HG03558 (cell line): ENCODE measurements around the gene HOXB1.
"Not testable (repeated sequence)": the region's sequence is repeated elsewhere in the genome, so short reads cannot be mapped to it uniquely, and the experiment has no call there.

Experiments
- ATAC-seq: cut with Tn5 transposase; IDR thresholded peaks from one replicate; pipeline ENCODE4 v1.9.1; 2021; ENCODE audit warnings: moderate number of reproducible peaks; ENCODE audit not compliant: unreplicated experiment; ENCODE audit errors: extremely low read depth

The HOXB1 gene

DNA sequence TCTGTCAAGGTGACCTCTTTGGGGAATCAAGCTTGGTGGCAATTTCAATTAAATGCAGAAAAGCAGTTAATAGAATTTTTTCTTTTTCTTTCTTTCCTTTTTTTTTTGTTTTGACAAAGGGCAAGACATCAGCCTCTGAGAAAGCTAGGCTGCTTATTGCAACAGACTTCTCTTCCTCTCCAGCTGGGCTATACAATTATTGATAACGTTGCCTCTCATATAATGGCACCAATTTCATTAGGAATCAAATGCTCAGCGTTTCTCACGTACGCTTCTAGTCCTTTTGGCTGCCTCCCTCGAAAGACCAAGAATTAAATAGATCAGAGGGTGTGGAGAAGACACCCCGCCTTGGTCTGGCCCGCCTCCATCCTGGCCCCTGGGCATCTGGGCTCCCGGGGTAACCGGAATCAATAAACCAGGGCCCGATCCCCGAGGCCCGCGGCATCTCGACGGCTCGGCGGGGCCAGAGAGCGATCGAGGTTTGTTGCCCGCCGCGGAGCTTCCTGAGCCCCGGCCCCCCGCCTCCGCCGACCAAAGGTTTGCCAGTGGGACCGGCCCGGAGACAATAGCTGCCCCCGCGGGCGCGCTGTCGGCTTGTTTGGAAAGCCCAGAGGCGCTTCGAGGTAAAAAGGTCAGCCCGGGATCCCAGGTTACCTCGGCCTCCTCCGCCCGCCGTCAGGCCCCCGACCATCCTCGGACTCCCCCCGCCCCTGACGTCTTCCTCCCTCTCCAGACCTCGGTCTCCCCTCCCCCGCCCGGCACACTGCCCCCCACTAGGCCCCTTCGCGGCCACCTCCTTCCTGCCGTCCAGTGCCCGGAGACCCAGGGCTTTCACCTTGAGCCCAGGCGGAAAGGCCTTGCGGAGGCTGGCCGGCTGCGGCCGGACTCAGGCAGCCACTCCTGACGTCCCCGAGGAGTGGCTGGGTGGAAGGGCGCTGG, 3.9 kb downstream of the HOXB1 start:
- no peak for ATAC-seq

DNA sequence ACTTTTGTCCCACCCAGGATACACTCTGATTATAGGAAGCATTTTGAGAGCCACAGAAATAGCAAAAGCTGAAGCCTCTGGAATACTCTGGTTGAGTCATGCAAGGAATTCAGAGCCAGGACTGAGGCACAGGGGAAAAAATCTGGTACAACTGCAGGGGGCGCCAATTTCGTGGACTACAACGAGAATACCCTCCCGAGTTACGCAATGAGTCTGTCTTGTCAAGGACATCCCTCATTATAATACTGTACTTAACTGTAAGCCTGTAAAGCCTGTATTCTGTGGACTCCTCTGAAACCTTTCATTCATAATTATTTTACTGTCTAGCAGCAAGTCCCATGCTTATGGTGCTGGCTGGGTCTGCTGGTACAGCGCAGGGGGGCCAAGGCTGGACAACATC, 7.8 kb downstream of the HOXB1 start:
- ATAC-seq, result no peak

DNA sequence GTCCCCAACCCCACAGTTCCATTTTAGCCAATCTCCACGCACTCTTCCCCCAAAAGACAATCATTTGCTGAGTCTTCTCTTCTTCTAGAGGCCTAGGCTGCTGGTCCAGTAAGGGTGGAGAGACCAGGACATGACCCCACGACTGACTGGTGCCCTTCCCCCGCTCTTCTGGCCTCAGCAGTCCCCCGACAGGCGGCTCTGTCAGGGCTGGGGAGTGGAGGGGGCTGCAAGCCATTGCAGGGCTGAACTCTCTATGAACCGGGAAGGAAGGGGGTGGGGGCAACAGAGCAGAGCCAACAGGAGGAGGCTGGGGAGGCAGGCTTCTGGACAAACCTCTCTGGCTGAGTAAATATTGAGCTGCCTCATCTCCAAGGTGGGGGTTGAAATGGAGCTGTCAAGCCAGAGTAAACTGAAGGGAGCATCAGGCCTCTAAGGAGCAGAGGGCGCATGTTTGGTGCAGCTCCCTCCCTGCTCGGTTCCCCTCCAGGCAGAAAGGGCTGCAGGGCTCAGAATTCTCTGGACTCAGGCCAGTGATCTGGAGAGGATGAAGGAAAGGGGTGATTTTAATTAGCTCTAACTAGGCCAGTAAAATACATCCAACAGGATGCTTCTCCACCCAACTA, 8.7 kb downstream of the HOXB1 start:
- ATAC-seq, result no peak

DNA sequence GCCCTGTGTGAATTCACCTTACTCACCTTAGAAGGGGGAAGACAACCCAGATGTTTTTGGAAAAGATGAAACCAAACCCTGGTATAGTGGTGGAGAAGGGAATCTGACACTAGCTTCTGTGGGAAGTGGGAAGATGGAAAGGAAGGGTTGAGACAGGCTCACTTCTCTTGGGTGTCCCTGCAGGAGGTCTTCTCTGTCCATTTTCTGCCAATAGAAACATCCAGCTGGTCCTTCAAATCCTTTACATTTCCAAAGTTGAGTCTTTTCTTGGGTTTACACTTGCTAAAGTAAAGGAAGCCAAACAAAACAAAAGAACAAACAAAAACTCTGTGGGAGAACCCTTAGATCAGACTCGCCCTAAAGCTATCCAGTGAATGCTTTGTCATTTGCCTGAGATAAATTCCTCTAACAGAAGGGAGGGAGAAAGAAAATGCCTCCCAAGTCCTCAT, 10.2 kb downstream of the HOXB1 start:
- ATAC-seq, result no peak

DNA sequence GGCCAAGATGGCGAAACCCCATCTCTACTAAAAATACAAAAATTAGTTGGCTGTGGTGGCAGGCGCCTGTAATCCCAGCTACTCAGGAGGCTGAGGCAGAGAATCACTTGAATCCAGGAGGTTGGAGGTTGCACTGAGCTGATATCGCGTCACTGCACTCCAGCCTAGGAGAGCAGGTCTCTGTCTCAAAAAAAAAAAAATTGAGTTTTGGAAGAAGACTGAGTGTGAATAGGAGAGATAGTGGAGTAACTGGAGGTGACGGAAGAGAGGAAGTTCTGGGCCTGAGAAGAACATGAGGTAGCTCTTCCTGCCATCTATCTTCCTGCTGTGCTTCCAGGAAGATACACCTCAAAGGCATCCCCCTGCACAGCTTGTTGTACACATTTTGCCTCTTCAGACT, 11.4 kb downstream of the HOXB1 start:
- no peak for ATAC-seq

DNA sequence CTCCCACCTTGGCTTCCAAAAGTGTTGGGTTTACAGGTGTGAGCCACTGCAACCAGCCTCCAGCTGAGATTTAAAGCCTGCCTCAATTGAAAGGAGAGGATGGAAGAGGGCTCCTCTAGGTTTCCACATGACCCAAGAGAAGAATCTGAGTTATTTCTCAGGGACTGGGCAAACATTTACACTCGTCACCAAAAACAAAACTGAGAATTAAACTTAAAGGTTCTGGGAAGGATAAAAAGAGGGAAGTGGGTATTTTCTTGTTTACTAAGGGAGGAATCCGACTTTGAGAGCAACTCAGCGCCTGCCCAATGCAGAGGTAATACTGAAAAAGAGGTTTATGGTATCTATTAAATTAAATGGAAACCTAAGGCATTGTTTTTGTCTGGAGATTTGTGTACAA, 13.3 kb downstream of the HOXB1 start:
- ATAC-seq, result no peak

DNA sequence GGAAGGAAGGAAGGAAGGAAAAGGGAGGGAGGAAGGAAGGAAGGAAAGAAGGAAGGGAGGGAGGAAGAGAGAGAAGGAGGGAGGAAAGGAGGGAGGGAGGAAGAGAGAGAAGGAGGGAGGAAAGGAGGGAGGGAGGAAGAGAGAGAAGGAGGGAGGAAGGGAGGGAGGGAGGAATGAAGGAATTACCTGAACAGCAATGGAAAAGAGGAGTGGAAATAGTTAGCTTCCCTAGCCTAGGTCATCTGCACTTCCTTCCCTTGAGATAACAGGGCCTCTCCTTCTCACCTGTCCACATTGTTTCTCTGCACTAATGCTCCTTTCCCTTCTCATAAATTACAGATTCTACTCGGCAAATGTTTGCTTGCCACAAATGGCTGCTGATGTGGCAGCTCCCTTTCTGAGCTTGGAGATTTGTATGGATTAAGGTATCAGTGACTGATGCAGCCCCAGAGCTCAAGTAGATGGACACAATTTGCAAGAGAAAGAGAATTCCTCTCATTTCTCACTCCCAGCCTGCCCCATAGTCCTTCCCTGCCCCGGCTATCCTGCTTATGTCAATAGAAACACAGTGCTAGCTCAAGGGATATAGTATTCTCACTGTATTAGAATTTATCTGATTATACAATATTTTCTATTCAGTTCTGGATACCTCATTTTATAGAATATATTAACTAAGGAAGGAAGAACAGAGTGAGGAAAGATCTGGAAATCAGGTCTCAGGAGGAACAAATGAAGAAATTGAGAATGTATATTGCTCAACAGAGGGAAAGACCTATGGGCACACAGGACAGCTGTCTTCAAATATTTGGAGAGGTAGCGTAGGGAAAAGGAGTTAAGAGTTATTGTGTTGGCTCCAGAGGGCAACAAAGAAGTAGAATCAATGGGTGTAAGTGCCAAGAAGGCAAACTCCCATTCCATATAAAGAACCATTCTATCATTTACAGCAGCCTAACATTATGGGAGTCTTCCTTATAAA, 14.6 kb downstream of the HOXB1 start:
- no peak for ATAC-seq

DNA sequence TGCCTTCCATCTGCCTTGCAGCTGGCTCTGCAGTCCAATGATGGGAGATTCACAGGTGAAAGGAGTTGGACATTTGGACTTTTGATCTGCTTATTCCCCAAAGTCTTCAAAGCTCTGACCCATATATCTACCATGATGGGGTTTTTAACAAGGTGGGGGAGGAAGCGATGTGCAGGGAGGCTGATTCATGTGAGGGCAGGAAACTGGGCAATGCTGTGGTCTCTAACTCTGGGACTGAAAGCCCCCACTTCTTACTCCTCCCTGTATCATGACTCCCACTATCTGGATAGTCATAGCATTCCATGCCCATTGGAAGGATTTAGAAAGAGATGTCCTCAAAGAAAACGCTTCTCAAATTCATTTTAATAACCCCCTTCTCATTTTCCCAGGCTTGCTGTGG, 16.3 kb downstream of the HOXB1 start:
- ATAC-seq, result no peak

DNA sequence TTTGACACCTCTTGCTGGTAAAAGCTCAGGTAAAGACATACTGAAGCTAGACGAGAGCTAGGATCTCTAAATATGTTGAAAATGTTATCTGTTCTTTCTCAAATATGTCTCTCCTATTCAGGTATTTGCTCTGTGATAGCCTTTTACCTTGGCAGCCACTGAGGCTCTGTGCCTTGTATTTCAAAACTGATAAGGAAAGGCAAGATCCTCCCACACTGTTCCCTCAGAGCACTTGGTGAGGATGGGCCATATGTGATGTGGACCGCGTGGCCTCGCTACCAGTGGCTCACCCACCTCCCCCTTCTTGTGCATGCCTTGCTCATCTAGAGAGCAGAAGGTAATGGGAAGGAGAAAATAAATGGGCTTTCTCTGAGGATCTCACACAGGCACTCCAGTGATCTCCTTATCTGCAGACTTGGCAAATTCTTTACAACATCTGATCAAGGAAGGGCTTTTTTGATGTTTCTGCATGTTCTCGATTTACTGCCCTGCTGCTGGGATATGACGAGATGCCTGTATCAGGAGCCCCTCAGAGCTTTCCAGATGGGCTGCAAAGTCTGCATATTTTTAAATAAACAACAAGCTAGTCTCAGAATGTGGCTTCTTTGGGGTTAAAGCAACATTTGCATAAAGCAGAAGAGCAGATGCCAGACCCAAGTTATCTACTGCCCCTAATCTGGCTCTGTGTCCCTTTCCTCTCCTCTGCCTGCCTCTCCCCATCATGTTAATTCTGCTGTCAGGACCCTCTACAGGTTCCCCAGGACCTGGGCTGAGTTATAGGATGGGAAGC, 16.9 kb downstream of the HOXB1 start:
- no peak for ATAC-seq

DNA sequence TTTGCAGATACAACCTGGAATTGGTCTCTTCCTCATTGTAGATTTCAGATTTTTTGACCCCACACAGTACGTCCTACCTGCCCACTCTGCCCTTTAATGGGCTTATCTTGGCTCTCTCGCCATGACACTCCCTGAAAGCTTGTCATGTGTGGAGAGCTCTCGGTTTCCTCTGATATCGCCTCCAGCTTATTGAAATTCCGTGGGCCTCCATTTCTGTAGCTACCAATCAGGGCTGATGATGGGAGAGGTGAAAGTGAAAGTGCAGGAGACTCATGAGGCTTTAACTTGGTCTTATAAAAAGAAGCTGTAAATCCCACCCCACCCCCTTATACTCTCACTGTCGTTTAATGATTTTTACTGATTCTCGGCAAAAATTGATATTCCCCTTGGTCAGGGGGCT, 17.7 kb downstream of the HOXB1 start:
- ATAC-seq, result no peak

DNA sequence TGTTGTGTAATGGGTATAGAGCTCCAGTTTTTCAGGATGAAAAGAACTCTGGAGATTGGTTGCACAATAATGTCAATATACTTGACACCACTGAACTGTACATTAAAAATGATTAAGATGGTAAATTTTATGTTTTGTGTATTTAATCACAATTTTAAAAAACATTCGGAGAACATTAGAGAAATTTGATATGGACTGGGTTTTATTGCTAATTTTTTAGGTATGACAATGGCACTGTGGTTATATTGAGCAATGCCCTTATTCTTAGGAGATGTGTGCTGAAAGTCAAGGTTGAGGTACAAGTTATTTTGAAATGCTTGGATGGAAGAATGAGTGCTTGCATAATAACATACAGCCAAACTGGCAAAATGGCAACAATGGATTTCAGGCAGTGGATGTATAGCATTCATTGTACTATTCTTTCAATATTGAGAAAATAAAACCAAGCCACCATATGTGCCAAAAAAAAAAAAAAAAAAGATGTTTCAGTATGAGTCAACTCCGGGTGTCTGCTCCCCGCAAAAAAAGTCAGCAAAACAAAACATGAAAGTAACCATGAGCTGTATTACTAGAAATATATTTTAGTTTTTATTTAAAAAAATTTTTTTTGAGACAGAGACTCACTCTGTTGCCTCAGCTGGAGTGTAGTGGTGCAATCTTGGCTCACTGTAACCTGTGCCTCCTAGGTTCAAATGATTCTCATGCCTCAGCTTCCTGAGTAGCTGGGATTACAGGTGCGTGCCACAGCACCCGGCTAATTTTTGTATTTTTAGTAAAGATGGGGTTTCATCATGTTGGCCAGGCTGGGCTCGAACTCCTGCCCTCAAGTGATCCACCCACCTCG, 19.8 kb downstream of the HOXB1 start:
- no peak for ATAC-seq

DNA sequence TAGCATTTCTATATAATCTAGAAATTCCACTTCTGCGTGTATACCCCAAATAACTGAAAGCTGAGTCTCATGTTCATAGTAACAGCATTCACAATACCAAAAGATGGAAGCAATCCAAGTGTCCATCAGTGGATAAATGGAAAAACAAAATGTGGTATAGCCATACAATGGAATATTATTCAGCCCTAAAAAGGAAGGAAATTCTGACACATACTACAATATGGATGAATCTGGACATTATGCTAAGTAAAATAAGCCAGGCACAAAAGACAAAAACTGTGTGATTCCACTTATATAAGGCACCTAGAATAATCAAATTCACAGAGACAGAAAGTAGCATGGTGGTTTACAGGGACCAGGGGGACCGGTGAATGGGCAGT, 20.4 kb downstream of the HOXB1 start:
- ATAC-seq, result no peak

DNA sequence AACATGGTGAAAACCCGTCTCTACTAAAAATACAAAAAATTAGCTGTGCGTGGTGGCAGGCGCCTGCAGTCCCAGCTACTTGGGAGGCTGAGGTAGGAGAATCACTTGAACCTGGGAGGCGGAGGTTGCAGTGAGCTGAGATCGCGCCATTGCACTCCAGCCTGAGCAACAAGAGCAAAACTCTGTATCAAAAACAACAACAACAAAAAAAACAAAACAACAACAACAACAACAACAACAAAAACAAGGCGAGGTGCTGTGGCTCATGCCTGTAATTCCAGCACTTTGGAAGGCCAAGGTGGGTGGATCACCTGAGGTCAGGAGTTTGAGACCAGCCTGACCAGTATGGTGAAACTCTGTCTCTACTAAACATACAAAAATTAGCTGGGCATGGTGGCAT, 21.1 kb downstream of the HOXB1 start:
- ATAC-seq, result not testable (repeated sequence)

DNA sequence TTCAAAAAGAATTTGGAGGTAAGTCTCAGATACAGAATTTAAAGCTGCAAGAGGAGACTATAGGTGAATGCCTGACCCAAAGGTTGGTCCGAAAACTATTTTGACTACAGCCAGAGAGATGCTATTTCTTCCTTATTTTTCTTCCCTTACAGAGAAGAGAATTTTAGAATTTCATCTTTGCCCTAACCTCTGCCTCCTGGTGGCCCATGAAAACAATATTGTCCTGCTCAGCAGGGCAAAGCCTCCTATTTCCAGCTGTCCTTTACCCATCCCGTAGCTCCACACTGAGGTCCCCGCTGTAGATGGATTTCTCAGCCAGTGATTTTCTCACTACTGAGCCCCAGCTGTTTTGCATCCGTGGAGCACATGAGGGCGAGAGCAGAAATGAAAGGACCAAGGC, 24.6 kb downstream of the HOXB1 start:
- no peak for ATAC-seq

DNA sequence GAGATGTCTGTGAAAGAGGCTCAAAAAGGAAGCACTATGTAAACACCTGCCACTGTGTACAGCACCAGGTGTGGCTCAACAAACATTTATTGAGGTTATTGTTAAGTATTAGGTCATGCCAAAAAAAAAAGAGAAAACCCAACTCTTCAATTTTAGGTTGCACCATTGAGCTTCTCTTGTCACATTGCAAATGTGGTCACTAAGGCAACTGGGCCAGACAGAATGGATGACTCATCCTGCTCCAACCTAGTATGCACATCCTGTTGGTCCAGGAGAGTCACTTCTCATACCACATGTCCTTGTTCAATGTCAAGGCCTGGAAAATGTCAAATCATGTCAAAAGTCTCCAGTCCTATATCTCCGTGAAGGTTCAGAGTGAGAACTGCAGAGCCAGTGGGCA, 25.0 kb downstream of the HOXB1 start:
- no peak for ATAC-seq

DNA sequence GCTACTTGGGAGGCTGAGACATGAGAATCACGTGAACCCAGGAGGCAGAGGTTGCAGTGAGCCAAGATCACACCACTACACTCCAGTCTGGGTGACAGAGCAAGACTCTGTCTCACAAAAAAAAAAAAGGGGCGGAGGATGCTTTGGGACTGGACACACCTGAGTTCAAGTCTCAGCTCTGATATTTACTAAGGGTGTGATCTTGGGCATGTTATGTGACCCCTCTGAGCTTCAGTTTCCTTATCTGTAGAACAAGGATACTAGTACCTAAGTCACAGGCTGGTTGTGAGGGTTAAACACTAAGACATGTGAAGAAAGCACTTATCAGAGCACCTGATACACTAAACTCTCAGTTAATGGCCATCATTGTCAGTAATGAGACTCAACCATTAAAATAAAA, 25.9 kb downstream of the HOXB1 start:
- no peak for ATAC-seq

DNA sequence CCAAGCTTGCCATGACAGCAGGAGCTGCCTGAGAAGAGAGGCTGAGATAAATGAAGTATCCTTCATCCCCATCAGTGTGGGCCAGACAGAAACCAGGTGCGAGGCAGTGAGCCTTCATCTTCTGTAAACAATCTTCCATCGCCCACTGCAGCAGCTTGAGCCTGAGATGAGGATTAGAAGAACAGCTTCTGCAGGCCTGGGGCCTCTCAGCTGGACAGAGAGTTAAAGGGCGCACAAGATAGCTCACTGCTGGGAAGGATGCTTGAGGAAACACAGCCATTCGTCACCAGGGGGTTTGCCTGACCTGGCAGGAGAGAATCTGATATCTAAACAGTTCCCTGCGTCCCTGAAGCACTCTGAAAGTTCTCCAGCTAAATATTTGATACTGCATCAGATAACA, 27.1 kb downstream of the HOXB1 start:
- ATAC-seq, result no peak

DNA sequence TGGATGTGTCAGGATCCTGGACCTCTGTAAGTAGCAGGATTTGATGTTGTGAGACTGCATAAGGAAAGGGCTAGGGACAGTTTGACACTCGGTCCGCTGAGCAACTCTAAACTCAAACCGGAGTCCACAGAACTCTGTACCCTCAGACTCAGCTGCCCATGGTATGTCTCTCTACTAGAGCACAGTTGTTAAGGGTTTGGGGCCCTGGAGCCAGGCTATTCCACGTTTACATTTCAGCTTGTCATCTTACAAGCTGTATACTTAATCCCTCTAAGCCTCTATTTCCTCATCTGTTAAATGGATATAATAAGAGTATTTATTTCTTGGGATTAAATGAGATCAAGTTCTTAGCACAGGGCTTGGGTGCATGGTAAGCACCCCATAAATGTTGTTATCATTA, 27.9 kb downstream of the HOXB1 start:
- no peak for ATAC-seq

DNA sequence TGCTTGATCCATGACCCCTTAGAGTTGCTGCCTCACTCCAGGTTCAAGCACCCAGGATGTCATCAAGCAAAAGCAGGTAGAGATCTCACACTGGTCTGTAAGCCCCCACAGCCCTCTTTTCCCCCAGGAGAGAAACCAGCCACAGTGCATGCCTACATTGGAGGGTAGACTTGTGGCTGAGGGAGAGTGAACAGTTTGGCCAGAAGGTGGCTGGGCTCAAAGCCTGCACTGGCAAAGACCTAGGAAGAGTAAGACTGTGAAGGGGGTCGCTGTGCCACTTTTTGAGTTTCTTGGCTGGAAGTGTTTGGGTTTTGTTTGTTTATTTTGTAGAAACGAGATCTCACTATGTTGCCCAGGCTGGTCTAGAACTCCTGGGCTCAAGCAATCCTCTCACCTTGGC, 28.5 kb downstream of the HOXB1 start:
- ATAC-seq, result no peak
